ENCODE measurements around the gene EPS8.

EPS8 gene

GRCh38 chr12:15808652-15809051, 19.5 kb upstream of the EPS8 start:
- H3K4me1 Mint-ChIP-seq: no peaks in the 10 kb centered on the region
- H3K9me3 Mint-ChIP-seq: no peaks in the 10 kb centered on the region
- H3K4me3 Mint-ChIP-seq: no peak overlapping the region
- no peak for ATAC-seq
- no peak for DNase-seq
- H3K27ac Mint-ChIP-seq: no peak overlapping the region
- peaks cover 8% of the 10 kb centered on the region for H3K27me3 Mint-ChIP-seq

DNA sequence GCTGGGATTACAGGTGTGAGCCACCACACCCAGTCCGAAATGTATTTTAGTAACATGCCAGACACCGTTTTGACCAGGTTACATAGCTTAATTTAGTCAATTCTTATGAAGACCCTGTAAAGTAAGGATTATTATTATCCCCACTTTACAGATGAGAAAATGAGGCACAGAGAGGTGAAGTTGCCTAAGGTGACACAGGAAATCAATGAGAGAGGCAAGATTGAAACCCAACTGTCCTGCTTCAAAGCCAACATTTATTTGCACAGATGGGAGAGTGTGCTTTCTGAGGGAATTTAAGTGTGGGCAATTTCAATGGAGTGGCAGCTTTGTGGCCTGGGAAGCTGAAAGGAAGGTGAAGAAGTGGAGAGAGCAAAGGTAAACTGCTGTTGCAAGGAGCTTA, 19.1 kb upstream of the EPS8 start:
- Mint-ChIP-seq H3K27ac (no peak overlapping the region), H3K4me3 (no peak overlapping the region), H3K4me1 (no peaks in the 10 kb centered on the region), H3K9me3 (no peaks in the 10 kb centered on the region), H3K27me3 (peaks cover 5% of the 10 kb centered on the region)
- no peak for ATAC-seq
- no peak for DNase-seq

- no peak overlapping the region for H3K27ac Mint-ChIP-seq
- DNase-seq: no peak
- no peaks in the 10 kb centered on the region for H3K9me3 Mint-ChIP-seq
- H3K4me1 Mint-ChIP-seq: no peaks in the 10 kb centered on the region
- H3K27me3 Mint-ChIP-seq: no peaks in the 10 kb centered on the region
- no peak for ATAC-seq
- no peak overlapping the region for H3K4me3 Mint-ChIP-seq
Measured at GRCh38 chr12:15806826-15807225, 17.6 kb upstream of the EPS8 start.

GRCh38 chr12:15801770-15802744, 12.9 kb upstream of the EPS8 start:
- H3K27me3 Mint-ChIP-seq: peaks cover 22% of the 10 kb centered on the region
- no peak overlapping the region for H3K27ac Mint-ChIP-seq
- ATAC-seq: no peak
- no peaks in the 10 kb centered on the region for H3K9me3 Mint-ChIP-seq
- H3K4me3 Mint-ChIP-seq: no peak overlapping the region
- H3K4me1 Mint-ChIP-seq: no peaks in the 10 kb centered on the region
- DNase-seq: no peak

DNA sequence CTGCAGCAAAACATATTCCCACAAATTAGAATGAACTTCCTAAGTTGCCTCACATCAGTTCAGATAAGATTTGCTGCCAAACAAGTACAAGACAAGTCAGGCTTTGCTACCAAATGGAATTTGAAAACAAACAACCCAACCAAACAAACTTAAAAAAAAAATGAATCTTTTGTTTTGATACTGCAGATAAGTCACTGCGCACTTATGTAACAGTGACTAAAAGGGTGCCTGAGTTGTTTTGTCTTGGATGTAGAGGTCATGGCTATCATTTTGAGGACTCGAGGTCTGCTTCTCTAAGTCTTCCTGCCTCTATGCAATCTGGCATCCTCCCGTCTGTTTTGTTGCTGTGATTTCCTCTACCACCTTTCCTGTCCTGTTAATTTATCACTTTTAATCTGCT, 11.1 kb upstream of the EPS8 start:
- no peak overlapping the region for H3K27ac Mint-ChIP-seq
- no peak overlapping the region for H3K4me3 Mint-ChIP-seq
- ATAC-seq: no peak
- peaks cover 22% of the 10 kb centered on the region for H3K27me3 Mint-ChIP-seq
- DNase-seq: no peak
- H3K9me3 Mint-ChIP-seq: no peaks in the 10 kb centered on the region
- H3K4me1 Mint-ChIP-seq: no peaks in the 10 kb centered on the region

- ATAC-seq (no peak), DNase-seq (no peak)
- Mint-ChIP-seq H3K4me1 (no peaks in the 10 kb centered on the region), H3K9me3 (no peaks in the 10 kb centered on the region), H3K4me3 (no peak overlapping the region), H3K27ac (no peak overlapping the region), H3K27me3 (peaks cover 38% of the 10 kb centered on the region)
Measured at GRCh38 chr12:15797818-15798217, 8.6 kb upstream of the EPS8 start.

- no peaks in the 10 kb centered on the region for H3K9me3 Mint-ChIP-seq
- no peak overlapping the region for H3K27ac Mint-ChIP-seq
- no peak for ATAC-seq
- H3K4me1 Mint-ChIP-seq: no peaks in the 10 kb centered on the region
- no peak overlapping the region for H3K4me3 Mint-ChIP-seq
- peaks cover 50% of the 10 kb centered on the region for H3K27me3 Mint-ChIP-seq
- DNase-seq: no peak
Measured at GRCh38 chr12:15796493-15797141, 7.4 kb upstream of the EPS8 start.

DNA sequence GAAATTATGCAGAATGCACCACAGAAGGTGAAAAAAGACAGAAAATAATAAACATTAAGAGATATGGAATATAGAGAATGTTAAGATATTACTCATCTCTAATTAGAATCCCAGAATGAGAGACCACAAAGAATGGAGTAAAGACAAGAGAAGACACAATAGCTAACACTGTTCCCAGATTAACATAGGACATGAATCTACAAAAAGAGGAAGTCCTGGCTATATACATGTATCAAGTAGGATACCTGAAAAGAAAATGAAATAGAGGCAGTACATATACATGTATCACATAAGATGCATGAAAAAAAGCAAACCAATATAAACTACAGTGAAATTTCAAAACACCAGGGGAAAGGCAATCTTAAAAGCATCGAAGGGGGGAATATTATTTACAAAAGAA, 5.6 kb upstream of the EPS8 start:
- DNase-seq (no peak), ATAC-seq (no peak)
- Mint-ChIP-seq H3K9me3 (no peaks in the 10 kb centered on the region), H3K27me3 (peaks cover 62% of the 10 kb centered on the region), H3K4me1 (peaks cover 6% of the 10 kb centered on the region), H3K4me3 (no peak overlapping the region), H3K27ac (no peak overlapping the region)

DNA sequence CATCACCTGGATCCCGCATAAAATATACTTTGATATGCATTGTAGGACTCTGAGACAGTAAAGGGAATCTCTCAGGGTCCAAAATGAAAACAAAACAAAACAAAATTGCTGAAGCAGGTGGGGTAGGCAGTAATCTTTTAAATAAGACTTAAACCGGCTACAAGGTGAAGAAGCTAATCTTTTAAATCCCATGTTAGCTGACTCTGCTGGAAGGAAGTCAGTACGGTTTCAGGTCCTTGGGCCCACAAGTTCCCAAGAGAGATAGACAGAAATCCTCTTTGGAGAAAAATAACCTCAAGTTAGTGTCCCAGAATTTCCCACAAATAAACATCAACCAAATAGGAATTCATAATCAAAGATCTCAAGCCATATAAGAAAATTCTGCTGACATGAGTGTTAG, 5.0 kb upstream of the EPS8 start:
- Mint-ChIP-seq H3K9me3 (no peaks in the 10 kb centered on the region), H3K27ac (no peak overlapping the region), H3K4me1 (peaks cover 10% of the 10 kb centered on the region), H3K4me3 (no peak overlapping the region), H3K27me3 (peaks cover 60% of the 10 kb centered on the region)
- DNase-seq: no peak
- ATAC-seq: no peak

DNA sequence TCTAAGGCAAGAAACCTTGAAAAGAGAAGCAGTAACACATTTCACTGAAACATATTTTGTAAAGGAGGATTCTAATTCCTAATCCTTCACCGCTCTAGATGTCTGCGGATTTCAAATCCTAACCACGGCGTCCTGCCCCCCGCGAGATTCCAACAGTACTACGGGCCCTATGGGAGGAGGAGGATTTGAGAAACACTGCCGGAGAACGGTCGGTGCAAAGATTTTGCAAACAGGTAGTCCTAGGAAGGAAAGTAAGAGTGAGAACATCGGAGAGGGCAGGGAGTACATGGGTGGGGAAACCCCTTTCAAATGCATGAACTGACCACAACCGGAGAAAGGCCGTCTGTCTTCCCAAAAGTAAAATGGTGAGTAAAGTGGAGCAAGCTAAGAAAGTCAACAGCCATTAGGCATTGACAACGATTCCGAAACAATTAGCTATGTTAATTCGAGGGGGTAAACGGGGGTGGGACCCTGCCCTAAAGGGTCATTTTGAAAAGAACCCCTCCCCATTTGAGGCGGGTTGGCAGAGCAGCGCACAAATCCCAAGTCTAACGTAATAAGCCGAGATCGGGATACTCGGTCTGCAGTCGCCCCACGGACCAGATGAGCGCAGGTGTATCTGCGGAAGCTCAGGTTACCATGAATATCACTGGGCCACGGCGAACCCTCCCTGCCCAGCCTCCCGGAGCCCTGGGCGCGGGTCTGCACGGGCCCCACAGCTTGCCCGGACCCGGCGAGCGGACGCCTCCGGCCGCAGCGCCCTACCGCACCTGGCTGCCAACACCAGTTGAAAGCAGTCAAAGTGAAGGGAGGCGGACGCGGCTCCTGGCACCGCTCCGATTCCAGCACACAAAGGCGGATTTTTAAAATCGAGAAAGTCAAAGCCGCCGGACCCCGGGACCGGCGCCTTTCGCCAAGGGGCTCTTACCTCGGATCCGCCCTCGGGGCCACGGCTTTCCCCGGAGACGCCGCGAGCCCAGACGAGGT, 662 bp downstream of the EPS8 start:
- DNase-seq (peak; percentile 5 to 25), ATAC-seq (peak; percentile 53)
- Mint-ChIP-seq H3K9me3 (no peaks in the 10 kb centered on the region), H3K27ac (no peak overlapping the region), H3K4me1 (peaks cover 17% of the 10 kb centered on the region), H3K27me3 (peaks cover 77% of the 10 kb centered on the region), H3K4me3 (peak overlapping the region; percentile 87 to 95)

DNA sequence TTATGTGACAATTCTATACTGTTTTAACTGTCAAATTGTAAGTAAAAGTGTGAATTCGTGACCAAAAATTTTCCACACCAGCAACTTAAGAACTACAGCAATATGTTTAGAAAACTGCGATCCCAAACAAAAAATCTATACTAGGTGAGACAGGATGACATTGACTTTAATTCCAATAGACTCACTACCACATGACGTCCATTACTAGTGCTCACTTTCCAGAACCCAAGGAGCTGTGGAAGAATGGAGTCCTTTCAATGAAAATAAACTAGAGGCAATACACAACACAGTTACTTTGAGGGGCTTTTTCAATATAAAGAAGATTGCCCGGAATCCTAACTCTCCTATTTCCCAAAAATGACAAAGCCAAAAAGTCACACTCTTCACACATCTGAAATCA, 1.4 kb downstream of the EPS8 start:
- ATAC-seq (no peak), DNase-seq (no peak)
- H3K27me3 Mint-ChIP-seq: peaks cover 75% of the 10 kb centered on the region
- no peaks in the 10 kb centered on the region for H3K9me3 Mint-ChIP-seq
- H3K4me1 Mint-ChIP-seq: peaks cover 17% of the 10 kb centered on the region
- H3K4me3 Mint-ChIP-seq: peak overlapping the region in 1 of 2 donors; percentile 95
- H3K27ac Mint-ChIP-seq: no peak overlapping the region

DNA sequence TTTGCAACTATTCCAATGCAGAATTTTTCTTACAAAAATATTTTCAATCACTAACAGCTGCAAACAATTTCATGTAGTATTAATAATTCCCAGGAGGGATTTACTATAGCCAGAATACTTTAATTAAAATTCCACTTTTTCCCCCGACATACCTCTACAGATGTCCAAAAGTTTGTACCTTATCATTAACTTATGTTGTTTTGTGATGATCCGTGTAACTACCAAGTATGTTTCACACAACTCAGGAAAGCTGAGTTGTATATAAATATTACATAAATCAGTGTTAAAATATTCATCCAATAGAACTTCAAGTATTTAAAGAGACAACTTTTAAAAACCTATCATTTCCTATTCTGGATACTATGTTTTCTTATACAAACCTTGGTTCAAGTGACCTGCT, 2.4 kb downstream of the EPS8 start:
- DNase-seq: no peak
- no peak overlapping the region for H3K27ac Mint-ChIP-seq

GRCh38 chr12:15783288-15783687, 5.9 kb downstream of the EPS8 start:
- DNase-seq: no peak
- Mint-ChIP-seq H3K9me3 (no peaks in the 10 kb centered on the region), H3K4me1 (peaks cover 4% of the 10 kb centered on the region), H3K27ac (no peak overlapping the region), H3K27me3 (peaks cover 64% of the 10 kb centered on the region), H3K4me3 (no peak overlapping the region)
- no peak for ATAC-seq

More for the DNA sequence above, 2.4 kb downstream of the EPS8 start:
- ATAC-seq: no peak
- Mint-ChIP-seq H3K4me1 (peaks cover 17% of the 10 kb centered on the region), H3K4me3 (no peak overlapping the region), H3K27me3 (peaks cover 69% of the 10 kb centered on the region), H3K9me3 (no peaks in the 10 kb centered on the region)

DNA sequence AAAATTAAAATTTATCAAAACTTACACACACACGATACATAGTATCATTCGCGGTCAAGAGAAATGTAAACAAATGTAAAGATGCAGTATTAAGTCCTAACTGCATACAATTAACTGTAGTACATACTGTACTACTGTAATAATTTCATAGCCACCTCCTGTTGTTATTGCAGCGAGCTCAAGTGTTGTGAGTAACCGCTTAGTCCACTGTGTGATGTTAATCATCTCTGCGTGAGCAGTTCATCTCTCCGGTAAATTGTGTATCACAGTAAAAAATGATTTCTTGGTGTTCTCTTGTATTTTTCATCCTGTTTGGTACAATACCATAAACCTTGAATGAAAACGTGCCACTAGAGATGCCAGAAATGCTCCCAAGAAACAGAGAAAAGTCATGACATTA, 6.5 kb downstream of the EPS8 start:
- H3K27ac Mint-ChIP-seq: no peak overlapping the region
- peaks cover 64% of the 10 kb centered on the region for H3K27me3 Mint-ChIP-seq
- ATAC-seq (no peak), DNase-seq (no peak)
- H3K4me3 Mint-ChIP-seq: no peak overlapping the region
- H3K9me3 Mint-ChIP-seq: no peaks in the 10 kb centered on the region
- H3K4me1 Mint-ChIP-seq: no peaks in the 10 kb centered on the region

GRCh38 chr12:15779925-15780324, 9.3 kb downstream of the EPS8 start:
- H3K27me3 Mint-ChIP-seq: peaks cover 53% of the 10 kb centered on the region
- no peak for ATAC-seq
- H3K9me3 Mint-ChIP-seq: no peaks in the 10 kb centered on the region
- no peak overlapping the region for H3K4me3 Mint-ChIP-seq
- H3K27ac Mint-ChIP-seq: no peak overlapping the region
- no peaks in the 10 kb centered on the region for H3K4me1 Mint-ChIP-seq
- DNase-seq: no peak

Data from stimulated activated naive CD8-positive, alpha-beta T cell treated with anti-CD3 and anti-CD28 coated beads, Interleukin-15, amount 100 ng/mL, for 72 hours (primary cell).